ENCODE results near the gene SLC31A1. TPM values are rescaled to one million over a fixed set of nuclear protein-coding genes. Genes with fewer than 3 reads are reported as not detected.

Gene SLC31A1
- total and polyA plus RNA-seq, 2 of the 13 experiments (the other 11 are each of a cell fraction or from before 2014, with no cell fraction given): 62.9 to 70.0 TPM

Other genes starting within 250 kb of the SLC31A1 start
- gene ZNF883, start 209.4 kb upstream of the SLC31A1 start, total RNA-seq (2016; rRNA removed; fragmentation: Illumina TruSeq; extraction: Trizol): 10.0 and 14.2 TPM in 2 replicates
- 4.3 and 5.3 TPM in 2 replicates for gene ZNF883, start 209.4 kb upstream of the SLC31A1 start, polyA plus RNA-seq (2011; rRNA removed)
- 3.7 and 5.6 TPM in 2 replicates for gene ZFP37, start 164.8 kb upstream of the SLC31A1 start, total RNA-seq (2016; rRNA removed; fragmentation: Illumina TruSeq; extraction: Trizol)
- gene ZFP37, start 164.8 kb upstream of the SLC31A1 start, polyA plus RNA-seq (2011; rRNA removed): 0.78 and 1.1 TPM in 2 replicates
- 6.0 and 9.3 TPM in 2 replicates for gene SLC31A2, start 70.5 kb upstream of the SLC31A1 start, total RNA-seq (2016; rRNA removed; fragmentation: Illumina TruSeq; extraction: Trizol)
- 10.2 and 10.9 TPM in 2 replicates for gene SLC31A2, start 70.5 kb upstream of the SLC31A1 start, polyA plus RNA-seq (2011; rRNA removed)
- 11.8 and 12.3 TPM in 2 replicates for gene FKBP15, start 267 bp upstream of the SLC31A1 start, total RNA-seq (2016; rRNA removed; fragmentation: Illumina TruSeq; extraction: Trizol)
- gene FKBP15, start 267 bp upstream of the SLC31A1 start, polyA plus RNA-seq (2011; rRNA removed): 18.6 and 23.4 TPM in 2 replicates
- 57.9 and 66.0 TPM in 2 replicates for gene CDC26, start 54.0 kb downstream of the SLC31A1 start, total RNA-seq (2016; rRNA removed; fragmentation: Illumina TruSeq; extraction: Trizol)
- 20.2 and 26.6 TPM in 2 replicates for gene CDC26, start 54.0 kb downstream of the SLC31A1 start, polyA plus RNA-seq (2011; rRNA removed)
- 49.0 and 64.9 TPM in 2 replicates for gene PRPF4, start 54.1 kb downstream of the SLC31A1 start, total RNA-seq (2016; rRNA removed; fragmentation: Illumina TruSeq; extraction: Trizol)
- gene PRPF4, start 54.1 kb downstream of the SLC31A1 start, polyA plus RNA-seq (2011; rRNA removed): 10.3 and 11.1 TPM in 2 replicates
- gene RNF183, start 81.8 kb downstream of the SLC31A1 start, total RNA-seq (2016; rRNA removed; fragmentation: Illumina TruSeq; extraction: Trizol): 0.13 TPM in 1 of 2 replicates, not detected in the other
- gene RNF183, start 81.8 kb downstream of the SLC31A1 start, polyA plus RNA-seq (2011; rRNA removed): 6.5 and 7.3 TPM in 2 replicates
- 0.33 and 0.56 TPM in 2 replicates for gene WDR31, start 118.7 kb downstream of the SLC31A1 start, total RNA-seq (2016; rRNA removed; fragmentation: Illumina TruSeq; extraction: Trizol)
- 1.6 and 1.7 TPM in 2 replicates for gene WDR31, start 118.7 kb downstream of the SLC31A1 start, polyA plus RNA-seq (2011; rRNA removed)
- gene BSPRY, start 128.0 kb downstream of the SLC31A1 start, total RNA-seq (2016; rRNA removed; fragmentation: Illumina TruSeq; extraction: Trizol): 0.09 and 0.13 TPM in 2 replicates
- gene BSPRY, start 128.0 kb downstream of the SLC31A1 start, polyA plus RNA-seq (2011; rRNA removed): 0.26 and 0.37 TPM in 2 replicates
- gene HDHD3, start 155.4 kb downstream of the SLC31A1 start, total RNA-seq (2016; rRNA removed; fragmentation: Illumina TruSeq; extraction: Trizol): 23.0 and 23.1 TPM in 2 replicates
- gene HDHD3, start 155.4 kb downstream of the SLC31A1 start, polyA plus RNA-seq (2011; rRNA removed): 38.5 and 52.1 TPM in 2 replicates
- gene ALAD, start 179.7 kb downstream of the SLC31A1 start, total RNA-seq (2016; rRNA removed; fragmentation: Illumina TruSeq; extraction: Trizol): 21.8 and 23.0 TPM in 2 replicates
- gene ALAD, start 179.7 kb downstream of the SLC31A1 start, polyA plus RNA-seq (2011; rRNA removed): 30.1 and 40.5 TPM in 2 replicates
- 77.2 and 93.1 TPM in 2 replicates for gene POLE3, start 189.1 kb downstream of the SLC31A1 start, total RNA-seq (2016; rRNA removed; fragmentation: Illumina TruSeq; extraction: Trizol)
- 25.9 and 36.0 TPM in 2 replicates for gene POLE3, start 189.1 kb downstream of the SLC31A1 start, polyA plus RNA-seq (2011; rRNA removed)
- gene C9orf43, start 189.2 kb downstream of the SLC31A1 start, total RNA-seq (2016; rRNA removed; fragmentation: Illumina TruSeq; extraction: Trizol): 0.18 and 0.31 TPM in 2 replicates
- 0.14 and 0.24 TPM in 2 replicates for gene C9orf43, start 189.2 kb downstream of the SLC31A1 start, polyA plus RNA-seq (2011; rRNA removed)
- gene RGS3, start 242.2 kb downstream of the SLC31A1 start, total RNA-seq (2016; rRNA removed; fragmentation: Illumina TruSeq; extraction: Trizol): 26.7 and 28.8 TPM in 2 replicates
- 17.1 and 18.9 TPM in 2 replicates for gene RGS3, start 242.2 kb downstream of the SLC31A1 start, polyA plus RNA-seq (2011; rRNA removed)

Measured in HepG2 (cell line).